HepG2 (cell line): ENCODE data around the gene CSNK2B. TPM values are rescaled to one million over a fixed set of nuclear protein-coding genes. Genes with fewer than 3 reads are reported as not detected.

Experiments used
- CHCHD3 ChIP-seq: sonication (generic); formaldehyde crosslinking; IDR thresholded peaks from 2 replicates; pipeline ENCODE4 v1.8.0; 2022; ENCODE audit warnings: mild to moderate bottlenecking, missing genetic modification reagents, moderate library complexity
- CHD2 ChIP-seq: IDR thresholded peaks from 2 replicates; pipeline ENCODE4 v1.6.1; 2011; ENCODE audit warnings: low read depth, low read length, improper control_type of control experiment
- ESRRA ChIP-seq: sonication (generic); formaldehyde crosslinking; IDR thresholded peaks from 2 replicates; pipeline ENCODE4 v1.5.1; 2020; ENCODE audit warnings: mild to moderate bottlenecking, low read depth, missing genetic modification reagents
- FOXO1 ChIP-seq: sonication (generic); formaldehyde crosslinking; IDR thresholded peaks from 2 replicates; pipeline ENCODE4 v1.4.0; 2020; ENCODE audit warnings: missing genetic modification reagents
- HBP1 ChIP-seq: IDR thresholded peaks from 2 replicates; pipeline ENCODE4 v1.6.1; 2016; ENCODE audit warnings: low read depth, control low read depth
- HES4 ChIP-seq: sonication (generic); formaldehyde crosslinking; IDR thresholded peaks from 2 replicates; pipeline ENCODE4 v1.9.0; 2021; ENCODE audit warnings: mild to moderate bottlenecking, missing genetic modification reagents, borderline replicate concordance
- KLF15 ChIP-seq: sonication (generic); formaldehyde crosslinking; IDR thresholded peaks from 2 replicates; pipeline ENCODE4 v1.8.1; 2023; ENCODE audit warnings: borderline replicate concordance, mild to moderate bottlenecking, inconsistent platforms, missing genetic modification reagents, mixed read lengths
- MAFF ChIP-seq: IDR thresholded peaks from 2 replicates; pipeline ENCODE4 v1.6.1; 2011; ENCODE audit warnings: low read depth, low read length, improper control_type of control experiment
- POGK ChIP-seq: sonication (generic); formaldehyde crosslinking; conservative IDR thresholded peaks from 2 replicates; pipeline ENCODE4 v1.8.0; 2022; ENCODE audit warnings: mild to moderate bottlenecking, moderate library complexity, missing genetic modification reagents
- PRDM15 ChIP-seq: sonication (generic); formaldehyde crosslinking; IDR thresholded peaks from 2 replicates; pipeline ENCODE4 v1.4.0; 2020; ENCODE audit warnings: missing genetic modification reagents
- RELA ChIP-seq: sonication (generic); formaldehyde crosslinking; IDR thresholded peaks from 2 replicates; pipeline ENCODE4 v1.4.0; 2020; ENCODE audit warnings: missing genetic modification reagents
- RORA ChIP-seq: sonication (generic); formaldehyde crosslinking; IDR thresholded peaks from 2 replicates; pipeline ENCODE4 v1.5.0; 2020; ENCODE audit warnings: mild to moderate bottlenecking, missing genetic modification reagents, moderate library complexity
- SALL1 ChIP-seq: sonication (generic); formaldehyde crosslinking; IDR thresholded peaks from 2 replicates; pipeline ENCODE4 v1.8.0; 2022; ENCODE audit warnings: mild to moderate bottlenecking, missing genetic modification reagents
- SOX13 ChIP-seq, 3 experiments: fragments of 450-650 bp in 1 of 3; sonication (generic) in 1 of 3; formaldehyde crosslinking in 1 of 3; IDR thresholded peaks in 2 of 3; conservative IDR thresholded peaks in 1 of 3; 2 replicates each; pipeline versions ENCODE4 v1.5.0 to v1.6.1; 2016 to 2020; ENCODE audit warnings: antibody characterized with exemption in 1 of 3, mild to moderate bottlenecking in 1 of 3, missing compliant biosample characterization in 1 of 3, missing genetic modification reagents in 1 of 3, moderate library complexity in 1 of 3
- ZBTB21 ChIP-seq: sonication (generic); formaldehyde crosslinking; IDR thresholded peaks from 2 replicates; pipeline ENCODE4 v1.4.0; 2020; ENCODE audit warnings: missing genetic modification reagents
- ZMYM3 ChIP-seq: sonication (generic); formaldehyde crosslinking; IDR thresholded peaks from 2 replicates; pipeline ENCODE4 v1.5.1; 2020; ENCODE audit warnings: mild to moderate bottlenecking, missing genetic modification reagents
- ZNF205 ChIP-seq: IDR thresholded peaks from 2 replicates; pipeline ENCODE4 v1.6.1; 2018; ENCODE audit warnings: missing biosample characterization, missing genetic modification reagents
- ZNF350 ChIP-seq: sonication (generic); formaldehyde crosslinking; IDR thresholded peaks from 2 replicates; pipeline ENCODE4 v1.4.0; 2020; ENCODE audit warnings: mild to moderate bottlenecking, low read depth, missing genetic modification reagents, borderline replicate concordance
- ZNF720 ChIP-seq: sonication (generic); formaldehyde crosslinking; IDR thresholded peaks from 2 replicates; pipeline ENCODE4 v1.4.0; 2020; ENCODE audit warnings: missing genetic modification reagents
- ZSCAN31 ChIP-seq: sonication (generic); formaldehyde crosslinking; IDR thresholded peaks from 2 replicates; pipeline ENCODE4 v1.5.0; 2020; ENCODE audit warnings: low read depth, mild to moderate bottlenecking, missing genetic modification reagents
- ZUFSP ChIP-seq: sonication (generic); formaldehyde crosslinking; IDR thresholded peaks from 2 replicates; pipeline ENCODE4 v1.9.0; 2021; ENCODE audit warnings: missing genetic modification reagents, mild to moderate bottlenecking, borderline replicate concordance
- polyA plus RNA-seq, 8 experiments: library from polyadenylated mRNA; depleted of rRNA in 3 of 8; stranded (reverse) in 7 of 8; unstranded in 1 of 8; fragments of >200 nt; fragmentation: Illumina TruSeq in 4 of 8; extraction: Trizol in 4 of 8; gene quantifications; 2 replicates each; pipeline versions ENCODE4 v1.2.1 to v1.2.3, GENCODE V29; 2011 to 2016; ENCODE audit warnings: low read depth in 4 of 8, missing spikeins in 1 of 8, mixed read lengths in 1 of 8; ENCODE audit not compliant: insufficient read depth in 1 of 8
- total RNA-seq, 5 experiments: library from RNA; depleted of rRNA; stranded (reverse); fragments of >200 nt; fragmentation: Illumina TruSeq; extraction: Trizol; gene quantifications; 2 replicates each; pipeline ENCODE4 v1.2.3, GENCODE V29; 2016; ENCODE audit warnings: low read depth in 1 of 5

CSNK2B gene
- total and polyA plus RNA-seq, 2 of the 13 experiments (the other 11 are each of a cell fraction or from before 2014, with no cell fraction given), result 111 to 296 TPM

- TF ChIP-seq ZUFSP (CRISPR knock-in tag) (no peak), MAFF (no peak), SOX13 (IDR thresholded peaks at IDR 0.05) (no peak), SOX13 (CRISPR knock-in tag; conservative IDR thresholded peaks at IDR 0.05 in 1 of 2, IDR thresholded peaks at IDR 0.05 in 1 of 2) (0 out of 4 replicates have a peak, but pooled peaks of 1 of the 2 experiments have one; percentile 2), ZNF205 (CRISPR knock-in tag) (no peak), HES4 (no peak), ZMYM3 (no peak), ZNF720 (CRISPR knock-in tag) (no peak), CHD2 (no peak), ZBTB21 (CRISPR knock-in tag) (no peak), RORA (CRISPR knock-in tag) (no peak), KLF15 (CRISPR knock-in tag) (no peak), CHCHD3 (CRISPR knock-in tag) (0 out of 2 replicates have a peak, but pooled peaks have one; percentile 27), FOXO1 (CRISPR knock-in tag) (no peak), ZNF350 (CRISPR knock-in tag) (no peak), RELA (CRISPR knock-in tag) (0 out of 2 replicates have a peak, but pooled peaks have one; percentile 5), ZSCAN31 (CRISPR knock-in tag) (no peak), PRDM15 (CRISPR knock-in tag) (no peak), HBP1 (CRISPR knock-in tag) (no peak), ESRRA (CRISPR knock-in tag) (no peak), POGK (CRISPR knock-in tag) (0 out of 2 replicates have a peak, but pooled peaks have one; percentile 28), SALL1 (CRISPR knock-in tag) (peak; percentile 57; the same call in 1 of the 2 replicates)
Measured at GRCh38 chr6:31658983-31659648, 6.8 kb upstream of the CSNK2B start (continued).
